Brain microvascular endothelial cell (primary cell): Measurements from ENCODE around the gene CSNK2A3.

Experiments used
- DNase-seq: peaks from one replicate; pipeline ENCODE4 v3.0.0-alpha.2; 2020
- H3K27ac ChIP-seq: fragments of 250-450 bp; sonication (Bioruptor Pico); 2 replicates; pipeline ENCODE4 v1.5.1; 2020; ENCODE audit warnings: mild to moderate bottlenecking, moderate library complexity
- H3K27me3 ChIP-seq: fragments of 250-450 bp; sonication (Bioruptor Pico); replicated peaks from 2 replicates; pipeline ENCODE4 v1.5.1; 2020; ENCODE audit warnings: mild to moderate bottlenecking
- H3K36me3 ChIP-seq: fragments of 250-450 bp; sonication (Bioruptor Pico); replicated peaks from 2 replicates; pipeline ENCODE4 v1.5.1; 2020; ENCODE audit warnings: mild to moderate bottlenecking
- H3K4me3 ChIP-seq: 2 replicates; pipeline ENCODE4 v1.5.1; 2011; ENCODE audit warnings: low read depth, mild to moderate bottlenecking, control low read depth, low read length, moderate library complexity
- in situ Hi-C: cut with HindIII; loops from 2 replicates; pipeline ENCODE4 v1.10.0; 2017; ENCODE audit warnings: low sequenced_read_pairs, low pct_ligation_motif_present
- TF ChIP-seq, protein P1 (sequence below): IDR thresholded peaks from 2 replicates; pipeline ENCODE4 v1.5.1; 2011; ENCODE audit warnings: low read depth, mild to moderate bottlenecking, moderate library complexity, low read length, control low read depth, inconsistent platforms; ENCODE audit errors: missing control alignments

Gene CSNK2A3

DNA sequence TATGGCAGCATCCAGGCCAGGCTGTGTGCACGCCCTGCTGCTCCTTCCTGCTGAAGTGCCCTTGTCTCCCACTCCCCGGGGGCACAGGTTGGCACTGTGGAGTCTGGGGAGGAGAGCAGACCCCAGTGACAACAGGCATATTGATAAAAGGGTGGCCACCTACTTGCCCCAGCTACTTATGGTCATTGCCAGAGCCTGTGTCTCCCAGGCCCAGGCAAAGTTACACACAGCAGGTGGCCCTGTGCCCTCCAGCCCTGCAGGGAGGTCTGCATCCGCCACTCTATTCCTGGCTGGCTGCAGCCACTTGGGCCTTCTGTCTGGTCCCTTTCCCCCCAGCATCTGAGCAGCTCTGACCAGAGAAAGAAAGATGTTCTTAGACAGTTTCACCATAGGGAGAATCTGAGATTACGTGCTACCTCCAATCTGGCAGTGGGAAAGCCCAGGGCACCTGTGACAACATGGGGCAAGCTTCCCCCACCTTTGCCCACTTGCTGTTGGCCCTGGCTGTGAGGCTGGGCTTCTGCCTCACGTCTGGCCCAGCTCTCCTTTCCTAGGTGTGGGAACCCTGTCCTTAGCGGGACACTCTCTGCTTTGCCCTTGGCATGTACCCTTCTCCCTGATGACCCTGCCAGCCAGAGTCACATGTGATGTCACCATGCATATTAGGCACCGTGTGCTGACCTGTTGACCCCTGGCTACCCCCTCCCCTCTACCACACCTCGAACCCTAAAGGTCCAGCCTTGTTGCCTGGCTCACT is 25.3 kb upstream of the CSNK2A3 start:
- Histone ChIP-seq H3K36me3 (no peaks in the 10 kb centered on the region), H3K4me3 (no peak overlapping the region), H3K27ac (no peak overlapping the region), H3K27me3 (no peaks in the 10 kb centered on the region)
- in situ Hi-C loops = no loop called here
- DNase-seq = no peak
- TF ChIP-seq, protein P1, sequence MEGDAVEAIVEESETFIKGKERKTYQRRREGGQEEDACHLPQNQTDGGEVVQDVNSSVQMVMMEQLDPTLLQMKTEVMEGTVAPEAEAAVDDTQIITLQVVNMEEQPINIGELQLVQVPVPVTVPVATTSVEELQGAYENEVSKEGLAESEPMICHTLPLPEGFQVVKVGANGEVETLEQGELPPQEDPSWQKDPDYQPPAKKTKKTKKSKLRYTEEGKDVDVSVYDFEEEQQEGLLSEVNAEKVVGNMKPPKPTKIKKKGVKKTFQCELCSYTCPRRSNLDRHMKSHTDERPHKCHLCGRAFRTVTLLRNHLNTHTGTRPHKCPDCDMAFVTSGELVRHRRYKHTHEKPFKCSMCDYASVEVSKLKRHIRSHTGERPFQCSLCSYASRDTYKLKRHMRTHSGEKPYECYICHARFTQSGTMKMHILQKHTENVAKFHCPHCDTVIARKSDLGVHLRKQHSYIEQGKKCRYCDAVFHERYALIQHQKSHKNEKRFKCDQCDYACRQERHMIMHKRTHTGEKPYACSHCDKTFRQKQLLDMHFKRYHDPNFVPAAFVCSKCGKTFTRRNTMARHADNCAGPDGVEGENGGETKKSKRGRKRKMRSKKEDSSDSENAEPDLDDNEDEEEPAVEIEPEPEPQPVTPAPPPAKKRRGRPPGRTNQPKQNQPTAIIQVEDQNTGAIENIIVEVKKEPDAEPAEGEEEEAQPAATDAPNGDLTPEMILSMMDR = no peak

DNA sequence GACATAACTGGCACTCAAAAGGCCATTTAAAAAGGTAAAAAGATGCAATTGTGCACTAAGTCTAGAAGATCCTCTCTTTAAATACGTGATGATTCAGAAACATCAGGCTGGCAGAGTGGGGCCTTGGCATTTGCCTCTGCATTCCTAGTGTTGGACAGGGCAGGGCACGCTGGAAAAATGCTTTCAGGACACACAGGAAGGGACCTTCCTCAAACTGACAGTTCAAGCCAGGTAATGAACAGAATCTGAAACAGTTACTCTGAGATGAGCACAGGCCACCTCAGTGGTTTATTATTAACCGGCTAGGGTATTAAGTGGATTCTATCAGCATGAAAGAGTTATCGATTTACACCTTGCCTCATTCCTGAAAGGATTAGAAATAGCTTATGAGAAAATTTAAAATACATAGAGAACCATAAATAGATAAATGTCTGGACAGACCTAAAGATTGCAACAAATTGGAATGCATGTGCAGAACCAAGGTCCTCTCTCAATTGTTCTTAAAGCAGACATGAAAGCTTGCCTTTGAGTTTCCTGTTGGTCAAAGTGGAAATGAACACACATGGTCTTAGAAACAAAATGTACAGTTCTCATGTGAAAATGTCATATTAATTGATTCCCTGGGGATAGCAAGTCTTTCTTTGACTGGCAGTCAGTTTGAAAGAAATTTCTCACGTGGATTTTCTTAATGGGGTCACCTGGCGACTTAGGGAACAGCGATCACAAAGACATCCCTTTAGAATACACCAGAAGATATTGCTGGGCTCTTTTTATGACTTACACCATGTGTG is 21.5 kb upstream of the CSNK2A3 start:
- no peak overlapping the region for H3K4me3 ChIP-seq
- H3K27me3 ChIP-seq = no peaks in the 10 kb centered on the region
- H3K36me3 ChIP-seq = no peaks in the 10 kb centered on the region
- no peak overlapping the region for H3K27ac ChIP-seq
- TF ChIP-seq, protein P1 = no peak
- in situ Hi-C loops = no loop called here
- no peak for DNase-seq

DNA sequence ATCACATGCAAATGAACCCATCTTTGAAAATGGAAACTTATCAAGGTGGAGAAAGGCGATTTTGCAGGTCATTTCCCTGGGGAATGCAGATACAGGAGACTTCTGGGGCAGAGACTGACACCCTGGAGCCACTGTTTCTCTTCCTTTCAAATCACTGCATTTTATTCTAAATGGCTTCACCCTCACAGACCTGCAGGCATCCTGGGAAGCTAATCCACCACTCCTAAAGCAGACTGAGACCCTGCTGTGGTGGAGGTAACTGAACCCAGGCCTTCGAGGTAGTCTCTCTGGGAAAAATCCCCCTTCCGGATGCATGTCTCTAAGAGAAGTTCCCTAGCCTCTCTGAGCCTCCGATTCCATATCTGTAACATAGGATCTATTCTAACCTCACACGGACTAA is 20.9 kb upstream of the CSNK2A3 start:
- in situ Hi-C loops = no loop called here
- Histone ChIP-seq H3K27me3 (no peaks in the 10 kb centered on the region), H3K27ac (no peak overlapping the region)

DNA sequence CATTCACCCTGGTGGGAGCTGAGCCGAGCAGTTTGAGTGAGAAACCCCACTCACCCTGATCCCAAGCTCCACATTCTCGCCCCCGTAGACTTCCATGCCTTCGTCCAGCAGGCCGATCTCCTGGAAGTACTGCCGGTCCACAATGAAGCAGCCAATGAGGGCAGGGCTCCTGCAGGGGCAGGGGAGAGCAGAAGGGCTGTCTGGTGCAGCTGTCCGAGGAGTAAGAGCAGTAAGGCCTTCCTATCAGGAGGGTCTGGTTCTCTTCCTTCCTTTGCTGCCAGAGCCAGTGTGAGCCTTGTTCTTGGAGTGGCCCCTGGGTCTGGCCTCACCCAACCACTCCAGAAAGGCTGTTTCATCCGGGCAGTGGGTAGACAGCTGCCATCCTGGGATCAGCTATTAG is 19.4 kb upstream of the CSNK2A3 start:
- no peak overlapping the region for H3K27ac ChIP-seq
- in situ Hi-C loops = no loop called here
- no peaks in the 10 kb centered on the region for H3K36me3 ChIP-seq
- TF ChIP-seq, protein P1 = no peak
- no peaks in the 10 kb centered on the region for H3K27me3 ChIP-seq
- DNase-seq = no peak
- no peak overlapping the region for H3K4me3 ChIP-seq

More for the DNA sequence above, 20.9 kb upstream of the CSNK2A3 start:
- no peak for DNase-seq
- no peak overlapping the region for H3K4me3 ChIP-seq
- TF ChIP-seq, protein P1 = no peak
- no peaks in the 10 kb centered on the region for H3K36me3 ChIP-seq

DNA sequence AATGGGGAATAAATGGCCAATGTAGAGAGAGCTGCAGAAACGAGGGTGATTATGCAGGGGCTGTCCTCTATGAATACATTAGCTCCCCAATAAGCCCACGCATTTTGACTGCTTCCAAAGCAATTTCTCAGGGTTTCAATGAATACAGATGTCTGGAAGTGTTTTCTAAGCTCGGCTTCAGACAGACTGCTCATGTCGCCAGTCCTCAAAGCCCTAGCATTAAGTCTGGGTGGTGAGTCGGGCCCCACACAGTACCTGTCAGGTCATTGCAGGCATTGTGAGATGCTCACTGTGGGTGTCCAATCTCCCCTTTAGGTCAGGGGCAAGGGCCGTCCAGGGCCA is 17.9 kb upstream of the CSNK2A3 start:
- no peak overlapping the region for H3K4me3 ChIP-seq
- H3K27me3 ChIP-seq = no peaks in the 10 kb centered on the region
- H3K27ac ChIP-seq = no peak overlapping the region
- in situ Hi-C loops = no loop called here
- TF ChIP-seq, protein P1 = no peak
- DNase-seq = no peak
- H3K36me3 ChIP-seq = no peaks in the 10 kb centered on the region
